ENCODE measurements around the gene FAM9A. TPM values are rescaled to one million over a fixed set of nuclear protein-coding genes. Genes with fewer than 3 reads are reported as not detected.

The FAM9A gene
- polyA plus RNA-seq, 3 donors, result not detected

DNA sequence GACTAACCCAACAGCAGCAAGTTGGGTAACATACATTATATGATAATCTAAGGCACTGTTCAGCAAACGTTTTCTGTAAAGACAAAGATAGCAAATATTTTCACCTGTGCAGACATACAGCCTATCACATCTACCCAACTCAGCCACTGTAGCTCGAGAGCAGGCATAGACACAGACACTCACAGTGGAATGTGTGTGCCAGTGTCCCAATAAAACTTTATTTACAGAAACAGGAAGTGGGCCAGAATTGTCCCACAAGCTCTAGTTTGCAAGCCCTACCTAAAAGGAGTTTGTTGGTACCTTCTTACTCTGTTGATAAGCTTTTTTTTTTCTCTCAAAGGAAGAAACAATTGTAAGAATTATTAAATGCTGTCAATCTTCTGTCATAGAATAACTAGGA is 11.9 kb upstream of the FAM9A start:
- no peaks in the 10 kb centered on the region for H3K4me1 Mint-ChIP-seq
- H3K27ac ChIP-seq (ENCODE audit: low read depth in 1 of 2, low read length in 2 of 2), result no peak overlapping the region
- no peaks in the 10 kb centered on the region for H3K4me1 ChIP-seq (ENCODE audit: control insufficient read depth in 1 of 2, insufficient read depth in 2 of 2, low read length in 2 of 2)
- peaks cover 1 to 3% (median 2%) of the 10 kb centered on the region in 3 donors for H3K27me3 Mint-ChIP-seq (ENCODE audit: low read depth in 3 of 3)
- H3K36me3 ChIP-seq (replicated peaks in 1 of 2; ENCODE audit: control insufficient read depth in 1 of 2, insufficient read depth in 2 of 2, low read length in 2 of 2), result no peaks in the 10 kb centered on the region
- no CpG with 5 or more reads among the region's 2 CpGs for WGBS (ENCODE audit: insufficient coverage)
- intact Hi-C loops (cut with micrococcal nuclease), result no loop called here
- no peaks in the 10 kb centered on the region for H3K9me3 Mint-ChIP-seq
- no peak overlapping the region for H3K9ac ChIP-seq (ENCODE audit: insufficient read depth, low read length, poor library complexity, severe bottlenecking)
- no peak overlapping the region for H3K27ac Mint-ChIP-seq
- no peaks in the 10 kb centered on the region for H3K79me2 ChIP-seq (ENCODE audit: insufficient read depth, low read length)
- DNase-seq, result no peak
- no peak overlapping the region for H3K4me3 ChIP-seq (replicated peaks in 1 of 3; ENCODE audit: low read depth in 2 of 3, low read length in 3 of 3)
- no peaks in the 10 kb centered on the region for H3K36me3 Mint-ChIP-seq
- H4K20me1 ChIP-seq (ENCODE audit: insufficient read depth, low read length), result no peaks in the 10 kb centered on the region
- H3K9me3 ChIP-seq (replicated peaks in 1 of 2; ENCODE audit: control insufficient read depth in 1 of 2, insufficient read depth in 1 of 2, low read length in 2 of 2), result no peaks in the 10 kb centered on the region
- TF ChIP-seq, protein P1, sequence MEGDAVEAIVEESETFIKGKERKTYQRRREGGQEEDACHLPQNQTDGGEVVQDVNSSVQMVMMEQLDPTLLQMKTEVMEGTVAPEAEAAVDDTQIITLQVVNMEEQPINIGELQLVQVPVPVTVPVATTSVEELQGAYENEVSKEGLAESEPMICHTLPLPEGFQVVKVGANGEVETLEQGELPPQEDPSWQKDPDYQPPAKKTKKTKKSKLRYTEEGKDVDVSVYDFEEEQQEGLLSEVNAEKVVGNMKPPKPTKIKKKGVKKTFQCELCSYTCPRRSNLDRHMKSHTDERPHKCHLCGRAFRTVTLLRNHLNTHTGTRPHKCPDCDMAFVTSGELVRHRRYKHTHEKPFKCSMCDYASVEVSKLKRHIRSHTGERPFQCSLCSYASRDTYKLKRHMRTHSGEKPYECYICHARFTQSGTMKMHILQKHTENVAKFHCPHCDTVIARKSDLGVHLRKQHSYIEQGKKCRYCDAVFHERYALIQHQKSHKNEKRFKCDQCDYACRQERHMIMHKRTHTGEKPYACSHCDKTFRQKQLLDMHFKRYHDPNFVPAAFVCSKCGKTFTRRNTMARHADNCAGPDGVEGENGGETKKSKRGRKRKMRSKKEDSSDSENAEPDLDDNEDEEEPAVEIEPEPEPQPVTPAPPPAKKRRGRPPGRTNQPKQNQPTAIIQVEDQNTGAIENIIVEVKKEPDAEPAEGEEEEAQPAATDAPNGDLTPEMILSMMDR (IDR thresholded peaks at IDR 0.05), result no peak
- peaks cover 0 to 3% of the 10 kb centered on the region in 2 donors for H3K27me3 ChIP-seq (ENCODE audit: control insufficient read depth in 2 of 2, insufficient read depth in 2 of 2, low read length in 2 of 2)
- H2AFZ ChIP-seq (ENCODE audit: insufficient read depth, low read depth, low read length, poor library complexity, severe bottlenecking), result no peak overlapping the region
- H3K4me3 Mint-ChIP-seq, result no peak overlapping the region
- no peak overlapping the region for H3K4me2 ChIP-seq (replicated peaks; ENCODE audit: extremely low read depth, low read length, poor library complexity, severe bottlenecking)

DNA sequence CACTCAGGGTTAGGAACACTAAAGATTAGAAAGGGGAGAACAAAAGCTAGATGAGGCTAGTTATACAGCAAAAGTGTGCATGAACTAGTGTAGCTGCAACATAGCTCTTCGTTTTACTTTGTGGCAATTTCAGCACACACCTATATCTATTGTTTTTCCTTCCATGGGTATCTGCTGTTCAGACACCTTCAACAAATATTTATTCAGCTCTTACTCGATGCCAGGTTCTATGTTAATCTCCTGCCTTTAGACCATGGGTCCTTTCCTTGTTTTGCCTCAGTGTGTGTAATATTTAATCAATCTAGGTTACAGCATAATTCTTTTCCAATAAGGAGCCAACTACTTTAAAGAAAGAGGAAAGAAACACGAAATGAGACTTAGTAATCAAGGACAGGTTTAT is 10.4 kb upstream of the FAM9A start:
- TF ChIP-seq, protein P1 (IDR thresholded peaks at IDR 0.05), result no peak
- intact Hi-C loops (cut with micrococcal nuclease), result no loop called here

More for the DNA sequence above, 10.4 kb upstream of the FAM9A start:
- Histone ChIP-seq H3K36me3 (replicated peaks in 1 of 2; ENCODE audit: control insufficient read depth in 1 of 2, insufficient read depth in 2 of 2, low read length in 2 of 2) (no peaks in the 10 kb centered on the region), H3K4me3 (replicated peaks in 1 of 3; ENCODE audit: low read depth in 2 of 3, low read length in 3 of 3) (no peak overlapping the region), H3K9ac (ENCODE audit: insufficient read depth, low read length, poor library complexity, severe bottlenecking) (no peak overlapping the region), H3K4me2 (replicated peaks; ENCODE audit: extremely low read depth, low read length, poor library complexity, severe bottlenecking) (no peak overlapping the region), H4K20me1 (ENCODE audit: insufficient read depth, low read length) (no peaks in the 10 kb centered on the region), H3K9me3 (replicated peaks in 1 of 2; ENCODE audit: control insufficient read depth in 1 of 2, insufficient read depth in 1 of 2, low read length in 2 of 2) (no peaks in the 10 kb centered on the region), H2AFZ (ENCODE audit: insufficient read depth, low read depth, low read length, poor library complexity, severe bottlenecking) (no peak overlapping the region), H3K27ac (ENCODE audit: low read depth in 1 of 2, low read length in 2 of 2) (no peak overlapping the region), H3K79me2 (ENCODE audit: insufficient read depth, low read length) (no peaks in the 10 kb centered on the region), H3K27me3 (ENCODE audit: control insufficient read depth in 2 of 2, insufficient read depth in 2 of 2, low read length in 2 of 2) (peaks cover 0 to 3% of the 10 kb centered on the region in 2 donors), H3K4me1 (ENCODE audit: control insufficient read depth in 1 of 2, insufficient read depth in 2 of 2, low read length in 2 of 2) (no peaks in the 10 kb centered on the region)
- Mint-ChIP-seq H3K9me3 (no peaks in the 10 kb centered on the region), H3K27me3 (ENCODE audit: low read depth in 3 of 3) (peaks cover 4 to 9% (median 6%) of the 10 kb centered on the region in 3 donors), H3K27ac (no peak overlapping the region), H3K4me1 (no peaks in the 10 kb centered on the region), H3K36me3 (no peaks in the 10 kb centered on the region), H3K4me3 (no peak overlapping the region)
- no peak for DNase-seq
- no CpG with 5 or more reads among the region's 3 CpGs for WGBS (ENCODE audit: insufficient coverage)
